ENCODE results near the gene MIOX.

Gene MIOX

GRCh38 chr22:50440544-50441249 lies 46.0 kb upstream of the MIOX start:
- no peak overlapping the region for H3K4me3 ChIP-seq (replicated peaks in 1 of 2; ENCODE audit: low read depth in 2 of 2, low read length in 2 of 2)
- TF ChIP-seq, protein P1, sequence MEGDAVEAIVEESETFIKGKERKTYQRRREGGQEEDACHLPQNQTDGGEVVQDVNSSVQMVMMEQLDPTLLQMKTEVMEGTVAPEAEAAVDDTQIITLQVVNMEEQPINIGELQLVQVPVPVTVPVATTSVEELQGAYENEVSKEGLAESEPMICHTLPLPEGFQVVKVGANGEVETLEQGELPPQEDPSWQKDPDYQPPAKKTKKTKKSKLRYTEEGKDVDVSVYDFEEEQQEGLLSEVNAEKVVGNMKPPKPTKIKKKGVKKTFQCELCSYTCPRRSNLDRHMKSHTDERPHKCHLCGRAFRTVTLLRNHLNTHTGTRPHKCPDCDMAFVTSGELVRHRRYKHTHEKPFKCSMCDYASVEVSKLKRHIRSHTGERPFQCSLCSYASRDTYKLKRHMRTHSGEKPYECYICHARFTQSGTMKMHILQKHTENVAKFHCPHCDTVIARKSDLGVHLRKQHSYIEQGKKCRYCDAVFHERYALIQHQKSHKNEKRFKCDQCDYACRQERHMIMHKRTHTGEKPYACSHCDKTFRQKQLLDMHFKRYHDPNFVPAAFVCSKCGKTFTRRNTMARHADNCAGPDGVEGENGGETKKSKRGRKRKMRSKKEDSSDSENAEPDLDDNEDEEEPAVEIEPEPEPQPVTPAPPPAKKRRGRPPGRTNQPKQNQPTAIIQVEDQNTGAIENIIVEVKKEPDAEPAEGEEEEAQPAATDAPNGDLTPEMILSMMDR (IDR thresholded peaks at IDR 0.05; ENCODE audit: low read depth, low read length), result no peak
- no peak for DNase-seq (ENCODE audit: low read depth in 2 of 2)

GRCh38 chr22:50441428-50441993 lies 45.1 kb upstream of the MIOX start:
- TF ChIP-seq, protein P1 (IDR thresholded peaks at IDR 0.05; ENCODE audit: low read depth, low read length), result no peak
- no peak for DNase-seq (ENCODE audit: low read depth in 2 of 2)

GRCh38 chr22:50443197-50443596 lies 43.5 kb upstream of the MIOX start:
- DNase-seq (ENCODE audit: low read depth in 2 of 2), result no peak
- TF ChIP-seq, protein P1 (IDR thresholded peaks at IDR 0.05; ENCODE audit: low read depth, low read length), result no peak
- no peak overlapping the region for H3K4me3 ChIP-seq (replicated peaks in 1 of 2; ENCODE audit: low read depth in 2 of 2, low read length in 2 of 2)

More at GRCh38 chr22:50441428-50441993, 45.1 kb upstream of the MIOX start:
- H3K4me3 ChIP-seq (replicated peaks in 1 of 2; ENCODE audit: low read depth in 2 of 2, low read length in 2 of 2), result no peak overlapping the region

DNA sequence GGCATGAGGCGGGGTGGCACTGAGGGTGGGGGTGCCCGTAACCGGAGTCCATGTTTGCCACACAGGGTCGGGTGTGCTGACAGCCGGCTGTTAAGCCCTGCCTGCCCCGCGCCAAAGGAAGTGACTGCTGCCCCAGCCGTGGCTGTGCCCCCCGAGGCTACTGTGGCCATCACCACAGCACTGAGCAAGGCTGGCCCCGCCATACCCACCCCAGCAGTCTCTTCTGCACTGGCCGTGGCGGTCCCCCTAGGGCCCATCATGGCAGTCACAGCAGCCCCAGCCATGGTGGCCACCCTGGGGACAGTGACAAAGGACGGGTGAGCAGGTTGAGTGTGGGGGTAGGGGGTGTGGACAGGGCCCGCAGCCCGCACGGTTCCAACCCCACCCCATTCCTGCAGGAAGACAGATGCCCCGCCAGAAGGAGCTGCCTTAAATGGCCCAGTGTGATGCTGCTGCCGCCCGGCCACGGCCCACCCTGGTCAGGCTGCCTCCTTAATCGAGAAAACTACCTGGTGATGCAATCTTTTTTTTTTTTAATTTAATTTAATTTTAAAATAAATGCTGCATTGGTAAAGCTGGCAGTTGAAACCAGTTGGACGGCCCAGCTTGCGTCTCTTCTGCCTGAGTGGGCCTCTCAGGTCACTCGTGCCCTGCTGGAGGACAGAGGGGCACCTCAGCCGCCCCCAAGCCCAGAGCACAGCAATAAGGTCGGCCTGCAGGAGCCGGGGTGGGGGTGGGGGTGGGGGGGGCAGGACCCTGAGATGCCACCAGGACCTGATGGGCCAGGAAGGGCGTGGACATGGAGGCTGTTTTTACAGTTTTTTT lies 42.6 kb upstream of the MIOX start:
- H3K4me3 ChIP-seq (replicated peaks in 1 of 2; ENCODE audit: low read depth in 2 of 2, low read length in 2 of 2), result no peak overlapping the region
- TF ChIP-seq, protein P1 (IDR thresholded peaks at IDR 0.05; ENCODE audit: low read depth, low read length), result no peak
- no peak for DNase-seq (ENCODE audit: low read depth in 2 of 2)

DNA sequence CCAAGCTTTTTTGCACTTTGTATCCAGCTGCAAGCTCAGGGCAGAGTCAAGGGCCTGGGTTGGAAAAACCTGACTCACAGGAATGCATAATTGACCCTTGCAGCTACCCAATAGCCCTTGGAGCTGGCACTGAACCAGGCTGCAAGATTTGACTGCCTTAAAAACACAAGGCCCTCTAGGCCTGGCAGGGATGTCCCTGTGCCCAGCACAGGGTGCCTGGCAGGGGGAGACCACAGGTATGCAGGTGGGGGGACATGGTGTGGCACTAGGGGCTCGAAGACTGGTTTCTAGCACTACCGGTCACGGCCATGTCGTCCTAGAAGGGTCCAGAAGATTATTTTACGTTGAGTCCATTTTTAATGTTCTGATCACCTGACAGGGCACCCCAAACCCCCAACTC lies 42.0 kb upstream of the MIOX start:
- H3K4me3 ChIP-seq (replicated peaks in 1 of 2; ENCODE audit: low read depth in 2 of 2, low read length in 2 of 2), result no peak overlapping the region

DNA sequence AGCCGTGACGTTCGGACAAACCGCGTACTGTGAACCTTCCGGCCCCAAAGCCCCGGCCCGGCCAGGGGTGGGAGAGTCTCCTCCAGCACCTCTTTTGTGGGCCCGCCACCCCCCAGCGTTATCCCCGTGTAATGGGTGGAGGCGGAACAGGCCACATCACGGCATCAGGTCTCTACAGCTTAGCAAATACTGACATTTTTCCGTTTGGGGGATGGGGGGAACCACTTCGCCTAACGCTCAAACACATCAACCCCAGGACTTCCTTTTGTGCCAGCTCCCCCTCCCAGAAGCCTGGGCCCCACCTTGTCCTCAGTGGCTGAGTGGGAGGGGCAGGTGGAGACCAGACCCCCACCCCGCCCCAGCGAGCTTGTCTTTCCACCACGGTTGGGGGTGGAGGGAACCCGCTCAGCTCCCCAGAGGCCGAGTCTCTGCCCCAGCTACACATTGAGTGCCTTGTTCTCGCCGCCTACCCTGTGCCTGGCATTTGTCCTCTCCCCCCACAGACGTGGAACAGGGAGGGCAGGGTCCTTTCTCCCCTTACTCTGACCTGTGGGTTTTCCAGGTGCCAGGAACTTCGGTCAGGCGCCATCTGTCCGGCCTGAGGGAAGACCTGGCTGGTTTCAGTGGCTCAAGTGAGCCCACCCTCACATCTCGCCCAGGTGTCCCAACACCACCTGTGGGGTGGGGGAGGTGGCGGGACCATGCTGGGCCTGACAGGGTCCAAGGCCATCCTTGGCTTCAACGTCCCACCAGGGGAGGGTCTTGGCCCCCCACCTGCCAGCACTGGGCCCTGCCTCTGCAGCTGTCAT lies 41.4 kb upstream of the MIOX start:
- TF ChIP-seq, protein P1 (IDR thresholded peaks at IDR 0.05; ENCODE audit: low read depth, low read length), result no peak
- DNase-seq (ENCODE audit: low read depth in 2 of 2), result no peak

More for the DNA sequence above, 42.0 kb upstream of the MIOX start:
- peak; percentile 79 to 80 for DNase-seq (ENCODE audit: low read depth in 2 of 2)
- TF ChIP-seq, protein P1 (IDR thresholded peaks at IDR 0.05; ENCODE audit: low read depth, low read length), result no peak

More for the DNA sequence above, 41.4 kb upstream of the MIOX start:
- no peak overlapping the region for H3K4me3 ChIP-seq (replicated peaks in 1 of 2; ENCODE audit: low read depth in 2 of 2, low read length in 2 of 2)

Data from cardiac fibroblast (primary cell).